ENCODE results near the gene ZFAND3. TPM values are rescaled to one million over a fixed set of nuclear protein-coding genes. Genes with fewer than 3 reads are reported as not detected.

ZFAND3 gene
- total RNA-seq, 1 experiment from 2014 or later = 22.2 TPM

DNA sequence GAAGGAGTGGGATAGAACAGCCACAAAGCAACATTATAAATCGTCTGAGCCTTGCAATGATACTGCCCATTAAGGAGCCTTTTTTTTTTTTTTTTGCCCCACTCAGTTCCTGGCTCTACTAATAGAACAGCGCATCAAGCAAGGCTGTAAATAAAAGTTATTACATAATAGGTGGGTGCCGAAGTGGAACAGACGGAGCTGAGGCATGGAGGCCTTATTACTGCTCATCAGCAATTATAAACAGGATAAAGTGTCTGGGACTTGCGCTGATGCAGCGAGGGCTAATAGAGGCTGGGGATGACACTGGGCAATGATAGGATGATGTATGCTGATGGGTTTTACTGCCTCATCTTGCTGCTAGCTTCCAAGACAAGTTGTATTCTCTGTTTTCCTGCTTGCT, 272.1 kb downstream of the ZFAND3 start:
- DNase-seq (no peak), ATAC-seq (no peak)
- Histone ChIP-seq H3K4me1 (ENCODE audit: insufficient read depth, low read length) (peaks cover 17% of the 10 kb centered on the region), H3K79me2 (ENCODE audit: low read length) (no peaks in the 10 kb centered on the region), H3K9me2 (replicated peaks; ENCODE audit: low read length) (no peaks in the 10 kb centered on the region), H4K20me1 (ENCODE audit: low read length) (0 out of 2 replicates have a peak, but pooled peaks cover 2% of the 10 kb centered on the region), H3K9me3 (ENCODE audit: low read length) (no peaks in the 10 kb centered on the region), H3F3A (ENCODE audit: low read length, unreplicated experiment) (no peaks in the 10 kb centered on the region), H2AFZ (ENCODE audit: low read length) (no peak overlapping the region), H3K27me3 (ENCODE audit: low read length) (no peaks in the 10 kb centered on the region), H3K4me2 (ENCODE audit: low read length) (no peak overlapping the region), H3K9ac (ENCODE audit: low read length) (no peak overlapping the region), H3K27ac (ENCODE audit: low read length) (no peak overlapping the region), H3K36me3 (ENCODE audit: low read depth, low read length) (no peaks in the 10 kb centered on the region), H3K4me3 (ENCODE audit: low read length) (no peak overlapping the region)
- no TSS peak for BruUV-seq (replicated peaks)
- TF ChIP-seq EZH2phosphoT487 (IDR thresholded peaks at IDR 0.05; ENCODE audit: borderline replicate concordance, low read length) = no peak
- ChIA-PET CTCF (no interaction called here), POLR2A (ENCODE audit: unreplicated experiment) (no interaction called here)
- intact Hi-C loops (cut with micrococcal nuclease) = no loop called here

GRCh38 chr6:38092465-38092864, 272.9 kb downstream of the ZFAND3 start:
- no peak overlapping the region for H3K4me3 ChIP-seq (ENCODE audit: low read length)
- no TSS peak for BruUV-seq (replicated peaks)
- no peak overlapping the region for H2AFZ ChIP-seq (ENCODE audit: low read length)
- H3F3A ChIP-seq (ENCODE audit: low read length, unreplicated experiment) = no peaks in the 10 kb centered on the region
- 0 out of 2 replicates have a peak, but pooled peaks cover 2% of the 10 kb centered on the region for H4K20me1 ChIP-seq (ENCODE audit: low read length)
- H3K9ac ChIP-seq (ENCODE audit: low read length) = no peak overlapping the region
- intact Hi-C loops (cut with micrococcal nuclease) = no loop called here
- ATAC-seq = no peak
- no peak overlapping the region for H3K4me2 ChIP-seq (ENCODE audit: low read length)
- DNase-seq = no peak
- H3K4me1 ChIP-seq (ENCODE audit: insufficient read depth, low read length) = peaks cover 17% of the 10 kb centered on the region
- no peak for TF ChIP-seq EZH2 (IDR thresholded peaks at IDR 0.05; ENCODE audit: low read length, unreplicated experiment)
- TF ChIP-seq EZH2phosphoT487 (IDR thresholded peaks at IDR 0.05; ENCODE audit: borderline replicate concordance, low read length) = no peak
- TF ChIP-seq CTCF (conservative IDR thresholded peaks at IDR 0.05; ENCODE audit: low read depth, low read length) = no peak
- ChIA-PET CTCF (no interaction called here), POLR2A (ENCODE audit: unreplicated experiment) (interaction anchor here (0.7 kb wide), 1 partner anchor 27 kb away, joined by 6 read pairs; no protein-coding TSS in a partner anchor)
- no peaks in the 10 kb centered on the region for H3K36me3 ChIP-seq (ENCODE audit: low read depth, low read length)
- no peaks in the 10 kb centered on the region for H3K79me2 ChIP-seq (ENCODE audit: low read length)
- H3K9me3 ChIP-seq (ENCODE audit: low read length) = no peaks in the 10 kb centered on the region
- no peak overlapping the region for H3K27ac ChIP-seq (ENCODE audit: low read length)
- H3K27me3 ChIP-seq (ENCODE audit: low read length) = no peaks in the 10 kb centered on the region
- H3K9me2 ChIP-seq (replicated peaks; ENCODE audit: low read length) = no peaks in the 10 kb centered on the region

DNA sequence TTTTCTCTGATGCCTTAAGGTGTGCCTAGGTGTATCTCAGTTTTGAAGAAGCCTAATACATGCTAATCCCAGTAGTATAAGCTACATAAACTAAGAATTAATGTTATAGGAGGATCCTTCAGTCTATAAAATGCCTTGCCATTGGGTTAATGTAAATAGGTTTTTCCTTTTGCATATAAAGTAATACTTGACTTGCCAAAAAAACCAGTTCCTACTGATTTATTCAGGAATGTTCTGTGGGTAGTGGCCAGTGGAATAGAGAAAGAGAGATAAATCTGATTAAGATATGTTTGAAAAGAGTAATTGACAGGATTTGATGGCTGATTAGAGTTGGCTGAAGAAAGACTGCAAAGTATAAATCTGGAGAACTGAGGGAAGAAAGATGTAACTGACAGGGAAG, 273.4 kb downstream of the ZFAND3 start:
- no peaks in the 10 kb centered on the region for H3K79me2 ChIP-seq (ENCODE audit: low read length)

More for the DNA sequence above, 273.4 kb downstream of the ZFAND3 start:
- no peak for DNase-seq
- TF ChIP-seq CTCF (conservative IDR thresholded peaks at IDR 0.05; ENCODE audit: low read depth, low read length) = no peak
- TF ChIP-seq EZH2phosphoT487 (IDR thresholded peaks at IDR 0.05; ENCODE audit: borderline replicate concordance, low read length) = no peak
- no peak for TF ChIP-seq EZH2 (IDR thresholded peaks at IDR 0.05; ENCODE audit: low read length, unreplicated experiment)
- no peak overlapping the region for H2AFZ ChIP-seq (ENCODE audit: low read length)
- peaks cover 17% of the 10 kb centered on the region for H3K4me1 ChIP-seq (ENCODE audit: insufficient read depth, low read length)
- H3K27ac ChIP-seq (ENCODE audit: low read length) = no peak overlapping the region
- no peak for ATAC-seq
- H3K9me3 ChIP-seq (ENCODE audit: low read length) = no peaks in the 10 kb centered on the region
- ChIA-PET CTCF (no interaction called here), POLR2A (ENCODE audit: unreplicated experiment) (interaction anchor here (0.7 kb wide), 1 partner anchor 26 kb away, joined by 6 read pairs; no protein-coding TSS in a partner anchor)
- no peaks in the 10 kb centered on the region for H3K36me3 ChIP-seq (ENCODE audit: low read depth, low read length)
- BruUV-seq (replicated peaks) = no TSS peak
- H3K9ac ChIP-seq (ENCODE audit: low read length) = no peak overlapping the region
- H3K4me2 ChIP-seq (ENCODE audit: low read length) = no peak overlapping the region
- H3K27me3 ChIP-seq (ENCODE audit: low read length) = no peaks in the 10 kb centered on the region
- intact Hi-C loops (cut with micrococcal nuclease) = no loop called here
- no peaks in the 10 kb centered on the region for H3F3A ChIP-seq (ENCODE audit: low read length, unreplicated experiment)
- H3K9me2 ChIP-seq (replicated peaks; ENCODE audit: low read length) = no peaks in the 10 kb centered on the region
- H3K4me3 ChIP-seq (ENCODE audit: low read length) = no peak overlapping the region
- H4K20me1 ChIP-seq (ENCODE audit: low read length) = 0 out of 2 replicates have a peak, but pooled peaks cover 2% of the 10 kb centered on the region

All from PC-3 (cell line).